ENCODE results near the gene NFKBIE.
A peak's percentile ranks its signal among the peaks of the same experiment; 100 is the strongest.

The NFKBIE gene

GRCh38 chr6:44224029-44224964 is 41.1 kb downstream of the NFKBIE start:
- no peak for DNase-seq

GRCh38 chr6:44223319-44224028 is 41.9 kb downstream of the NFKBIE start, which contains the start of gene SLC29A1:
Gene SLC29A1 (plus strand): TSS chr6:44223595. CDS start chr6:44227314, 3,719 bp downstream.
- peak; percentile 78 for DNase-seq

GRCh38 chr6:44222486-44223318 is 42.6 kb downstream of the NFKBIE start:
- no peak for DNase-seq

- DNase-seq: no peak
Observed at GRCh38 chr6:44221961-44222335, 43.4 kb downstream of the NFKBIE start.

GRCh38 chr6:44221291-44221960 is 43.9 kb downstream of the NFKBIE start:
- DNase-seq: peak; percentile 16

GRCh38 chr6:44220913-44221290 is 44.4 kb downstream of the NFKBIE start:
- DNase-seq: no peak

GRCh38 chr6:44219815-44220784 is 45.3 kb downstream of the NFKBIE start:
- DNase-seq: no peak

GRCh38 chr6:44219053-44219814 is 46.1 kb downstream of the NFKBIE start:
- DNase-seq: peak; percentile 63

- no peak for DNase-seq
Observed at GRCh38 chr6:44217332-44218143, 47.8 kb downstream of the NFKBIE start.

- DNase-seq: peak; percentile 16
Observed at GRCh38 chr6:44216677-44217331, 48.5 kb downstream of the NFKBIE start, which contains the start of gene MYMX. Gene MYMX (plus strand): TSS chr6:44216926. CDS start chr6:44217472, 546 bp downstream.

- DNase-seq: no peak
Observed at GRCh38 chr6:44214307-44214706, 51.0 kb downstream of the NFKBIE start.

- no peak for DNase-seq
Observed at GRCh38 chr6:44211284-44211683, 54.1 kb downstream of the NFKBIE start.

All from NCI-H748 treated with DMSO at 0.1 percent for 48 hours (cell line).